Hair follicle dermal papilla cell (primary cell): ENCODE results near the gene CD44. TPM values are rescaled to one million over a fixed set of nuclear protein-coding genes. Genes with fewer than 3 reads are reported as not detected.

Experiments used
- total RNA-seq: library from RNA; depleted of rRNA; stranded (reverse); fragments of >200 nt; gene quantifications from 2 replicates; pipeline ENCODE4 v1.2.3, GENCODE V29; 2012

Gene CD44
- total RNA-seq: 672 and 688 TPM in 2 replicates

GRCh38 chr11:35138943-35139721 lies at the start of gene CD44:
TSS of gene CD44 (plus strand) at chr11:35139171. CDS start at chr11:35139304, 133 bp downstream.

Other genes with a start within 250 kb of the CD44 start
- gene APIP, start 222.8 kb upstream of the CD44 start, total RNA-seq: 14.0 and 19.7 TPM in 2 replicates
- 32.4 and 34.1 TPM in 2 replicates for gene PDHX, start 222.6 kb upstream of the CD44 start, total RNA-seq